Neuronal stem cell (in vitro differentiated cells): ENCODE results near the gene MRAP2.

Experiments used
- DNase-seq: peaks from one replicate; pipeline ENCODE4 v3.0.0-alpha.2; 2013; ENCODE audit warnings: low spot score
- H2AFZ ChIP-seq: one replicate; pipeline ENCODE4 v1.6.1; 2013; ENCODE audit warnings: mild to moderate bottlenecking, low read length, inconsistent platforms
- H2AK5ac ChIP-seq: 2 replicates; pipeline ENCODE4 v1.6.1; 2013; ENCODE audit warnings: low read depth, mild to moderate bottlenecking, inconsistent platforms, low read length, moderate library complexity, mixed read lengths
- H2BK120ac ChIP-seq: 2 replicates; pipeline ENCODE4 v1.6.1; 2013; ENCODE audit warnings: low read depth, mild to moderate bottlenecking, inconsistent platforms, low read length, moderate library complexity, mixed read lengths
- H2BK12ac ChIP-seq: one replicate; pipeline ENCODE4 v1.6.1; 2013; ENCODE audit warnings: low read length, inconsistent platforms
- H2BK15ac ChIP-seq: 2 replicates; pipeline ENCODE4 v1.6.1; 2013; ENCODE audit warnings: mild to moderate bottlenecking, low read length, inconsistent platforms, mixed read lengths
- H2BK5ac ChIP-seq: one replicate; pipeline ENCODE4 v1.6.1; 2013; ENCODE audit warnings: inconsistent platforms, mild to moderate bottlenecking, low read length, moderate library complexity
- H3K14ac ChIP-seq: one replicate; pipeline ENCODE4 v1.6.1; 2013; ENCODE audit warnings: low read length, inconsistent platforms
- H3K18ac ChIP-seq: 2 replicates; pipeline ENCODE4 v1.6.1; 2013; ENCODE audit warnings: low read length, inconsistent platforms
- H3K23ac ChIP-seq: 2 replicates; pipeline ENCODE4 v1.6.1; 2013; ENCODE audit warnings: low read depth, mild to moderate bottlenecking, mixed read lengths, low read length, inconsistent platforms; ENCODE audit not compliant: poor library complexity
- H3K27ac ChIP-seq: replicated peaks from 3 replicates; pipeline ENCODE4 v1.5.1; 2013; ENCODE audit warnings: low read length, inconsistent platforms
- H3K27me3 ChIP-seq, 3 experiments: 2 replicates each; pipeline ENCODE4 v1.6.1; 2013; ENCODE audit warnings: low read length in 3 of 3, mild to moderate bottlenecking in 2 of 3, inconsistent platforms in 1 of 3, low read depth in 1 of 3, mixed read lengths in 1 of 3, moderate library complexity in 1 of 3; ENCODE audit not compliant: control insufficient read depth in 3 of 3, insufficient read depth in 3 of 3
- H3K36me3 ChIP-seq, 2 donors: replicated peaks in 1 of 2; 2 replicates each; pipeline ENCODE4 v1.6.1; 2013; ENCODE audit warnings: low read length in 2 of 2; ENCODE audit not compliant: control insufficient read depth in 2 of 2, insufficient read depth in 2 of 2
- H3K4ac ChIP-seq: 2 replicates; pipeline ENCODE4 v1.6.1; 2013; ENCODE audit warnings: inconsistent platforms, mild to moderate bottlenecking, low read length, moderate library complexity
- H3K4me1 ChIP-seq, 2 donors: 1 replicate in 1 of 2; 2 replicates in 1 of 2; pipeline ENCODE4 v1.6.1; 2013; ENCODE audit warnings: low read length in 2 of 2, low read depth in 1 of 2; ENCODE audit not compliant: control insufficient read depth in 2 of 2, insufficient read depth in 1 of 2
- H3K4me2 ChIP-seq: one replicate; pipeline ENCODE4 v1.6.1; 2013; ENCODE audit warnings: mild to moderate bottlenecking, low read length, inconsistent platforms; ENCODE audit not compliant: insufficient read depth, poor library complexity, severe bottlenecking
- H3K4me3 ChIP-seq, 2 donors: 2 replicates each; pipeline ENCODE4 v1.5.1; 2013; ENCODE audit warnings: low read length in 2 of 2, mild to moderate bottlenecking in 2 of 2, inconsistent platforms in 1 of 2, moderate library complexity in 1 of 2
- H3K79me1 ChIP-seq: one replicate; pipeline ENCODE4 v1.6.1; 2013; ENCODE audit warnings: low read depth, mild to moderate bottlenecking, inconsistent platforms, low read length, moderate library complexity
- H3K9ac ChIP-seq: one replicate; pipeline ENCODE4 v1.6.1; 2013; ENCODE audit warnings: mild to moderate bottlenecking, low read depth, low read length, inconsistent platforms; ENCODE audit not compliant: poor library complexity
- H3K9me3 ChIP-seq, 2 donors: replicated peaks in 1 of 2; 2 replicates each; pipeline versions ENCODE3 to v1.6.1; 2013; ENCODE audit warnings: low read length in 2 of 2, mild to moderate bottlenecking in 2 of 2, inconsistent platforms in 1 of 2, low read depth in 1 of 2, mixed read lengths in 1 of 2, moderate library complexity in 1 of 2; ENCODE audit not compliant: control insufficient read depth in 2 of 2, insufficient read depth in 1 of 2
- H4K8ac ChIP-seq: one replicate; pipeline ENCODE4 v1.6.1; 2013; ENCODE audit warnings: low read depth, mild to moderate bottlenecking, inconsistent platforms, low read length, moderate library complexity
- H4K91ac ChIP-seq: one replicate; pipeline ENCODE4 v1.6.1; 2013; ENCODE audit warnings: low read length, low read depth, mild to moderate bottlenecking, inconsistent platforms; ENCODE audit not compliant: poor library complexity
- WGBS, 2 donors: extraction: QIAGEN DNeasy Blood & Tissue Kit; methylation state at CpG; one replicate each; pipeline ENCODE4 v1.1.7; 2013; ENCODE audit warnings: missing lambda C conversion rate in 2 of 2, mixed read lengths in 1 of 2; ENCODE audit not compliant: insufficient read length in 2 of 2, insufficient replicate concordance in 1 of 2; ENCODE audit errors: extremely low coverage in 2 of 2; 5-methylcytosine and 5-hydroxymethylcytosine counted together

MRAP2 gene

GRCh38 chr6:84136364-84137050, 102.9 kb downstream of the MRAP2 start:
- no peaks in the 10 kb centered on the region for H3K27me3 ChIP-seq
- H3K4me3 ChIP-seq: no peak overlapping the region
- WGBS, 2 donors: no CpG with 5 or more reads among the region's 4 CpGs
- no peaks in the 10 kb centered on the region for H3K4me1 ChIP-seq
- peaks cover 8 to 61% of the 10 kb centered on the region in 2 donors for H3K36me3 ChIP-seq
- no peak overlapping the region for H2BK15ac ChIP-seq
- H3K18ac ChIP-seq: no peak overlapping the region
- H3K9ac ChIP-seq: no peak overlapping the region
- H2BK12ac ChIP-seq: no peak overlapping the region
- no peak for DNase-seq
- no peak overlapping the region for H2BK120ac ChIP-seq
- no peak overlapping the region for H3K27ac ChIP-seq
- H3K14ac ChIP-seq: no peak overlapping the region
- no peak overlapping the region for H4K91ac ChIP-seq
- no peak overlapping the region for H3K4me2 ChIP-seq
- H3K9me3 ChIP-seq: peaks cover 7 to 14% of the 10 kb centered on the region in 2 donors
- H3K4ac ChIP-seq: no peak overlapping the region
- H2BK5ac ChIP-seq: no peak overlapping the region
- no peak overlapping the region for H4K8ac ChIP-seq
- no peaks in the 10 kb centered on the region for H3K79me1 ChIP-seq
- H2AK5ac ChIP-seq: no peak overlapping the region
- no peak overlapping the region for H3K23ac ChIP-seq
- H2AFZ ChIP-seq: no peak overlapping the region

GRCh38 chr6:84137051-84137375, 103.4 kb downstream of the MRAP2 start:
- no peak for DNase-seq
- H3K27ac ChIP-seq: no peak overlapping the region
- no peak overlapping the region for H2BK15ac ChIP-seq
- H3K14ac ChIP-seq: no peak overlapping the region
- no peak overlapping the region for H3K4ac ChIP-seq
- H2BK120ac ChIP-seq: no peak overlapping the region
- H3K9me3 ChIP-seq: peaks cover 7 to 14% of the 10 kb centered on the region in 2 donors
- H3K9ac ChIP-seq: no peak overlapping the region
- H3K4me1 ChIP-seq: no peaks in the 10 kb centered on the region
- no peak overlapping the region for H3K4me2 ChIP-seq
- no peak overlapping the region for H4K8ac ChIP-seq
- H2AFZ ChIP-seq: no peak overlapping the region
- WGBS, 2 donors: no CpG with 5 or more reads among the region's 5 CpGs
- no peak overlapping the region for H3K4me3 ChIP-seq
- H3K27me3 ChIP-seq: no peaks in the 10 kb centered on the region
- no peak overlapping the region for H3K18ac ChIP-seq
- no peak overlapping the region for H2BK12ac ChIP-seq
- no peak overlapping the region for H2BK5ac ChIP-seq
- peaks cover 8 to 65% of the 10 kb centered on the region in 2 donors for H3K36me3 ChIP-seq
- no peak overlapping the region for H4K91ac ChIP-seq
- no peaks in the 10 kb centered on the region for H3K79me1 ChIP-seq
- no peak overlapping the region for H2AK5ac ChIP-seq
- H3K23ac ChIP-seq: no peak overlapping the region

- H3K14ac ChIP-seq: no peak overlapping the region
- no peak overlapping the region for H3K4ac ChIP-seq
Observed at GRCh38 chr6:84137989-84138575, 104.5 kb downstream of the MRAP2 start.

GRCh38 chr6:84139311-84139710, 105.7 kb downstream of the MRAP2 start:
- no peak overlapping the region for H2BK120ac ChIP-seq

More at GRCh38 chr6:84137989-84138575, 104.5 kb downstream of the MRAP2 start:
- no peaks in the 10 kb centered on the region for H3K79me1 ChIP-seq
- DNase-seq: no peak
- H3K4me2 ChIP-seq: no peak overlapping the region
- no peak overlapping the region for H2AK5ac ChIP-seq
- no peak overlapping the region for H4K8ac ChIP-seq
- H3K9ac ChIP-seq: no peak overlapping the region
- H2BK120ac ChIP-seq: no peak overlapping the region
- peaks cover 7 to 14% of the 10 kb centered on the region in 2 donors for H3K9me3 ChIP-seq
- H3K4me3 ChIP-seq: no peak overlapping the region
- no peak overlapping the region for H2BK5ac ChIP-seq
- no peak overlapping the region for H4K91ac ChIP-seq
- H3K23ac ChIP-seq: no peak overlapping the region
- H3K27me3 ChIP-seq: no peaks in the 10 kb centered on the region
- H3K27ac ChIP-seq: no peak overlapping the region
- H2AFZ ChIP-seq: no peak overlapping the region
- no peak overlapping the region for H3K18ac ChIP-seq
- H3K36me3 ChIP-seq: peaks cover 8 to 64% of the 10 kb centered on the region in 2 donors
- WGBS, 2 donors: no CpG with 5 or more reads among the region's 2 CpGs
- H2BK12ac ChIP-seq: no peak overlapping the region
- no peak overlapping the region for H2BK15ac ChIP-seq
- no peaks in the 10 kb centered on the region for H3K4me1 ChIP-seq

More at GRCh38 chr6:84139311-84139710, 105.7 kb downstream of the MRAP2 start:
- H2BK5ac ChIP-seq: no peak overlapping the region
- no peak overlapping the region for H3K9ac ChIP-seq
- no peak overlapping the region for H3K18ac ChIP-seq
- H2BK12ac ChIP-seq: no peak overlapping the region
- H3K23ac ChIP-seq: no peak overlapping the region
- H3K4me3 ChIP-seq: no peak overlapping the region
- no peak overlapping the region for H3K4me2 ChIP-seq
- no peak overlapping the region for H2AFZ ChIP-seq
- H3K36me3 ChIP-seq: peaks cover 3 to 60% of the 10 kb centered on the region in 2 donors
- H4K91ac ChIP-seq: no peak overlapping the region
- no peak overlapping the region for H2BK15ac ChIP-seq
- H3K4ac ChIP-seq: no peak overlapping the region
- H3K9me3 ChIP-seq: peaks cover 2 to 3% of the 10 kb centered on the region in 2 donors
- no peak overlapping the region for H4K8ac ChIP-seq
- no peak overlapping the region for H2AK5ac ChIP-seq
- no peak overlapping the region for H3K14ac ChIP-seq
- H3K27me3 ChIP-seq: no peaks in the 10 kb centered on the region
- H3K4me1 ChIP-seq: no peaks in the 10 kb centered on the region
- no peak for DNase-seq
- H3K79me1 ChIP-seq: no peaks in the 10 kb centered on the region
- H3K27ac ChIP-seq: no peak overlapping the region
